ENCODE measurements around the gene MYL12A. TPM values are rescaled to one million over a fixed set of nuclear protein-coding genes. Genes with fewer than 3 reads are reported as not detected.

MYL12A gene
- total and polyA plus RNA-seq, 3 donors from 2014 or later, result 148 to 219 (median 177) TPM

GRCh38 chr18:3235846-3236245, 11.8 kb upstream of the MYL12A start:
- WGBS, 2 donors, result 97 to 100% methylated on average over 2 of the region's 2 CpGs
- H3K36me3 ChIP-seq (ENCODE audit: low read depth, missing control alignments), result no peaks in the 10 kb centered on the region
- no peak overlapping the region for H3K4me3 ChIP-seq
- no peak for DNase-seq
- H3K4me1 ChIP-seq, result no peaks in the 10 kb centered on the region
- H3K27ac ChIP-seq, result no peak overlapping the region
- intact Hi-C loops (cut with DNase I; ENCODE audit: low total_unique reads), result no loop called here
- TF ChIP-seq CTCF (IDR thresholded peaks at IDR 0.05) (no peak), POLR2A (IDR thresholded peaks at IDR 0.05) (no peak)
- no peaks in the 10 kb centered on the region for H3K9me3 ChIP-seq
- H3K27me3 ChIP-seq, result no peaks in the 10 kb centered on the region

DNA sequence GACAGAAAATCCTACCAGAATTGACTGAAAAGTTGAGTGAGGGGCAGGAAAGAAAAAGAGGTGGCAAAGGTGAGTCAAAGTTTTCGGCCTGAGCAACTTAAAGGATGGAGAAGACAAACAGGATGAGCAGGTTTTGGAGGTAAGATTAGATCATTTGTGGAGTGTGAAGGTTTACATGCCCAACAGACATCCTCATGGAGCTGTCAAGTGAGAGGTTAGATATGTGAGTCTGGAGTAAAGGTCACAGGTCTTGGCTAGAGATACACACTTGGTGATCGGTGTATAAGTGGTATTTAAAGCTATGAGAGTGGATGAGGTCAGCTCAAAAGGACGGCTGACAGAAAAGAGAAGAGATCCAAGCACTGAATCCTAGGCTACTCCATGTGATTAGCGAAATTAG, 11.1 kb upstream of the MYL12A start:
- Histone ChIP-seq H3K4me3 (no peak overlapping the region), H3K4me1 (no peaks in the 10 kb centered on the region), H3K27me3 (no peaks in the 10 kb centered on the region), H3K9me3 (no peaks in the 10 kb centered on the region), H3K27ac (no peak overlapping the region), H3K36me3 (ENCODE audit: low read depth, missing control alignments) (no peaks in the 10 kb centered on the region)
- WGBS, 2 donors, result 82 to 84% methylated on average over 4 of the region's 4 CpGs
- DNase-seq, result no peak
- intact Hi-C loops (cut with DNase I; ENCODE audit: low total_unique reads), result no loop called here
- TF ChIP-seq CTCF (IDR thresholded peaks at IDR 0.05) (no peak), POLR2A (IDR thresholded peaks at IDR 0.05) (no peak)

GRCh38 chr18:3238742-3239141, 8.9 kb upstream of the MYL12A start:
- no peaks in the 10 kb centered on the region for H3K4me1 ChIP-seq
- TF ChIP-seq CTCF (IDR thresholded peaks at IDR 0.05) (peak in 1 of 3 experiments; percentile 40), POLR2A (IDR thresholded peaks at IDR 0.05) (no peak)
- no peaks in the 10 kb centered on the region for H3K36me3 ChIP-seq (ENCODE audit: low read depth, missing control alignments)
- no peaks in the 10 kb centered on the region for H3K27me3 ChIP-seq
- peak overlapping the region; percentile 1 to 72 for H3K27ac ChIP-seq
- H3K9me3 ChIP-seq, result no peaks in the 10 kb centered on the region
- intact Hi-C loops (cut with DNase I; ENCODE audit: low total_unique reads), result no loop called here
- 78 to 84% methylated on average over 2 of the region's 2 CpGs for WGBS, 2 donors
- peak; percentile 43 for DNase-seq
- H3K4me3 ChIP-seq, result no peak overlapping the region

- Histone ChIP-seq H3K27me3 (no peaks in the 10 kb centered on the region), H3K27ac (peak overlapping the region; percentile 94 to 97), H3K9me3 (no peaks in the 10 kb centered on the region), H3K4me1 (peaks cover 20% of the 10 kb centered on the region), H3K4me3 (peak overlapping the region in 1 of 2 donors; percentile 93), H3K36me3 (ENCODE audit: low read depth, missing control alignments) (no peaks in the 10 kb centered on the region)
- no peak for DNase-seq
- TF ChIP-seq POLR2A (IDR thresholded peaks at IDR 0.05), result no peak
- no peak for TF ChIP-seq CTCF (IDR thresholded peaks at IDR 0.05)
- intact Hi-C loops (cut with DNase I; ENCODE audit: low total_unique reads), result loop anchor here (10.0 kb wide), 3 partner anchors 90 to 310 kb away; partner anchors contain the start of gene LPIN2
- 29 to 42% methylated on average over 1 of the region's 1 CpG for WGBS, 2 donors
Measured at GRCh38 chr18:3245185-3245564, 2.4 kb upstream of the MYL12A start.
